ENCODE results near the gene CEBPE.

The CEBPE gene

DNA sequence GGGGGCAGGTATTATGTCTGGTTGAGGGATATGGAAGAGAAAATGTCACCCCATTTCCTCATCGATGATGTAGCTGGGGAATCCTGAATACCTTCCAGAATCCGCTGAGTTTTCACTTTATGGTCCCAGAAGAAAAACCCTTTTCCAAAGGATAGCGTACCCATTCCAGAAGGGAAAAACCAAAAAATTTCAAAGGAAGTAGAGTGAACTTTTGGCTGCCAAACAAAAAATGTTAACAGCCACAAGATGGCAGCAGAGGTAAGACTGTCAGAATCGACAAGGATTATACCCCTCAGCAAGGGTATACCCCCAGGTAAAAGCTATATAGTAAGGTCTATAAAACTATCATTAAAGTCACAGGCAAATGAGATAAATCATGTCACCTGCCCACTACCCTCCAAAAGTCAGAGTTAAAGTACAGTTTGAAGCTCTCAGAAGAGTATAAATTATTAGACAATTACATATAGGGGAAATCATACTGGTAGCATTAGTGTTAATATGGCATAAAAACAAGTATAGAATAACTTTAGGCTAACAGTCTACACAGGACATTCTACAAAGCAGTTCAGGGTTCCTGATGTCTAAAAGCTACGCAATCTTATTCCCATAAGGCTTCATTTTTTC lies 42.2 kb downstream of the CEBPE start:
- peak; percentile 72 for DNase-seq (ENCODE audit: low spot score)

DNA sequence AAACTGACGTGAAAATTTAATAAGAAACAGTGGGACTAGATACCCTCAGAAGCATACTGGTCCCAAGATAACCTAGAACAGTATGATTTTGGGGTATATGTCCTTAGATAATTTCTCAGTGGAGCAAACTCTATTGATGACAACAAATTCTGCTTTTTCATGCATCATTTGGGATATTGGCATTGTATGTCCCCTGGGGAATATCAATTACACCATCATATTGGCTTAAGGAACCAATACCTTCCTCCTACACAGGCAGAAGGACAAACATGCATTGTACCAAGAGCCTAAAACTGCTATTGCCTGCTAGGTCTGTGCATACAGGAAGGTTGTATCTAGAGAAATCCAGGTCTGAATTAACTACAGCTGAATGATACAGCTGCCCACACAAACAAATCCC lies 44.1 kb downstream of the CEBPE start:
- DNase-seq (ENCODE audit: low spot score): no peak

DNA sequence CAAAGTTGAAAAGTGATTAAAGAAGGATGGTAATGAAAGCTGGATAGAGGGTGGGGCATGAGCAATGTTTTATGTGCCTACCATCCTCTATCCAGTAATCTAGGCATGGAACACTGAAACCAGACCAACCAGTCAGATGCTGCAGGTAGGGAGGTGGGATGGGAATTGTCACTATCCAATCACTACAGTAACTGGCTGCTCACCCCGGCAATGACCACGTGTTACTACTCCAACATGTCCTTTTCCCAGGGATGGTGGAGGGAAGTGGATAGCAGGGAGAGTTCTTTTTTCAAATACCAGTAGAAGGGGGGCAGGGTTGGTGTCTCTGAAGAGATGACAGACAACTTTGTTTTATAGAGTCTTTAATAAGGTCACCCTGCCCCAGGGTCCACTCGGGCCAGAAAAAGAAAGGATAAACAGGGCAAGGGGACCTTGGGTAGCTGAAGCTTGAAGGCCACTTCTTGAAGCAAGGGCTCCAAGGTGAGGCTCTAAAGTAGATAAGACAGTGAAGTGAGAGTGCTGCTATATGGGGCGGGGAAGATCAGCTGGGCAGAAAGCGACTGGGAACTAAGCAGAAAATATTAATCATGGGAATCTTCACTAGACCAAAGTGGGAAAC lies 47.0 kb downstream of the CEBPE start:
- DNase-seq (ENCODE audit: low spot score): no peak

DNA sequence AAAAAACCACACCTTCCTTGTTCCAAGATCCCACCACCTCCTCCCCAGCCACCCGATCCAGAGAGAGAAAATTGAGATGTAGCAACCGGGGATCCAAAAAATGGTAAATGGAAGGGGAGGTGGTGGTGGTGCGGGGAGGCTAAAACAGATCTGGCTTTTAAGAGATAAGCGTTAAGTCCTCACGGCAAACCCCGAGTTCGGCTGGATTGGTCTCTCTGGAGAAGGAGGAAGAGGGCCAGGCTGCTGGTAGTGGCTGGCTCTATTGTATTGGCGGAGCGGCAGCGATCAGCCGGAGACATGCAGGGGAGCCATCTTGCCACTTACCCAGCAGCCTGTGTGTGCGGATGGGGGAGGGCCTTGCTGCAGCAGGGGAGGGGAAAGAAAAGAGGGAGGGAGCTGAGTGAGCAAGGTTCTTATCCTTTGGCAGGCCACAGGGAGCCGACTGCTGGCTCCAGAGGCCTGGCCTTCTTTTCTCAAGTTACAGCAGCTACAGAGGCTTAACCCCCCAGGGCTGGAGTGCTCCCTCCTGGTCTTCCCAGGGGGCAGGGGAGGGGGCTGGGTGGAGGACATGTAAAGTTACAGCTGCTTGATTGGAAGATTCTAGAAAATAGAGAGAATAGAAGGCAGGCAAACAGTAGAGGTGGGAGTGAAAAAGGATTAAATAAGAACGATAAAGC lies 47.7 kb downstream of the CEBPE start:
- DNase-seq (ENCODE audit: low spot score): peak; percentile 89

- DNase-seq (ENCODE audit: low spot score): no peak
These were observed 48.6 kb downstream of the CEBPE start for GRCh38 chr14:23070262-23071129.

- DNase-seq (ENCODE audit: low spot score): no peak
These were observed 49.6 kb downstream of the CEBPE start for GRCh38 chr14:23069413-23069806.

GRCh38 chr14:23068789-23069412 lies 50.2 kb downstream of the CEBPE start:
- peak; percentile 90 for DNase-seq (ENCODE audit: low spot score)

DNA sequence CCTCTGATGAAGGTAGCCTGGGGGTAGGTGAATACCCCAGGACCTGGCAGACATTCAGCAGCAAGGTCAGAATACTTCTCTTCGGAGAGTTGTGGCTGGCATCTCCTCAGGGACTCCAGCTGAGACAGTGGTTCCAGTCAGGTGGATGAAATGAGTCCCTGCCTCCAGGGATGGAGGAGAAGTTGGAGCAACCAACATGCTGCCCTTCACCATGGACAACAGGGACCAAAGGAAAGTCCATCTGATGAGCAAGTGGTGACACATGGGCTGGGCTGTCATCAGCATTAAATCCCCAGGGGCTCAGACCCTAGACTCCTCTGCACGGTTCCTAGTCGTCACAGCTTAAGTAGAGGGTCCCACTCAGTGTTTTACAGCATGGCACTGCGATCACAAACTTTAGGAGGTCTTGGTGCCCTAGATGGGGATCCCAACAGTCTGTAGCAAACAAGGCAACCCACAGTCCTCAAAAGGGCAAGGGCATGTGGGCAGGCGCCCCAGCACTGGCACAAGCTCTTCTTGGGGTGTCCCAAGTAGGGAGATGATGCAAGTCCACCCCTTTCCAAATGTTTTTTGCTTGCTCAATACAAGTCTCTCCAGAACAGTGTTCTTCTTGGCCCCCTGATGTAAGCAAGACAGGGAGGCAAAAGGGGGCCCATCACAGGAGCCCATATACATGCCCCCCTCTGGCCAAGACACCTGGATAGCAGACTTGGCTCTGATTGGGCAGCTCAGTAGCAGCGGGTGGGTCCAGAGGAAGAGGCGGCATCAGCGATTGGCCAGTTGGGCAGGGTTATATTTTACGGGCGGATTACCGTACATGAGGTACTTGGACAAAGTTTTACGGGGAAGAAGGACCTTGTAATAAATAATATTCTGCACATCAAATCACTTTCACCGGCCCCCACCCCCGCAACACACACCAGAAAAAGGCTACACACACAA lies 50.9 kb downstream of the CEBPE start:
- DNase-seq (ENCODE audit: low spot score): no peak
